Lung (tissue), 12 donors: Measurements from ENCODE around the gene FOXM1. TPM values are rescaled to one million over a fixed set of nuclear protein-coding genes. Genes with fewer than 3 reads are reported as not detected.

Source experiments
- ATAC-seq: fragments of 200-7000 bp; cut with Tn5 transposase; one replicate; pipeline ENCODE4 v1.9.1; 2020; ENCODE audit warnings: moderate number of reproducible peaks; ENCODE audit not compliant: insufficient read depth, low FRiP score
- DNase-seq, 3 donors: peaks; one replicate each; pipeline ENCODE4 v3.0.0-alpha.2; 2013 to 2017
- H3K27ac ChIP-seq, 2 donors: one replicate each; pipeline ENCODE4 v1.5.1; 2013; ENCODE audit warnings: mild to moderate bottlenecking in 2 of 2, moderate library complexity in 2 of 2, control low read depth in 1 of 2, inconsistent platforms in 1 of 2, low read depth in 1 of 2, low read length in 1 of 2
- H3K27me3 ChIP-seq, 3 donors: one replicate each; pipeline ENCODE4 v1.5.1; 2013; ENCODE audit warnings: low read length in 2 of 3; ENCODE audit not compliant: control insufficient read depth in 3 of 3, insufficient read depth in 3 of 3
- H3K36me3 ChIP-seq, 4 donors: one replicate each; pipeline ENCODE4 v1.5.1; 2013; ENCODE audit warnings: low read length in 4 of 4, mild to moderate bottlenecking in 1 of 4, moderate library complexity in 1 of 4; ENCODE audit not compliant: control insufficient read depth in 4 of 4, insufficient read depth in 4 of 4
- H3K4me1 ChIP-seq, 5 donors: one replicate each; pipeline ENCODE4 v1.5.1; 2013; ENCODE audit warnings: low read length in 5 of 5, mild to moderate bottlenecking in 2 of 5, moderate library complexity in 1 of 5; ENCODE audit not compliant: control insufficient read depth in 5 of 5, insufficient read depth in 5 of 5
- H3K4me3 ChIP-seq: one replicate; pipeline ENCODE4 v1.5.1; 2013; ENCODE audit warnings: mild to moderate bottlenecking, control low read depth, moderate library complexity
- H3K9ac ChIP-seq, 2 donors: one replicate each; pipeline ENCODE4 v1.5.1; 2013; ENCODE audit warnings: low read length in 2 of 2, control low read depth in 1 of 2; ENCODE audit not compliant: insufficient read depth in 1 of 2
- H3K9me3 ChIP-seq, 4 donors: one replicate each; pipeline ENCODE4 v1.5.1; 2013; ENCODE audit warnings: low read length in 3 of 4, mild to moderate bottlenecking in 1 of 4, moderate library complexity in 1 of 4; ENCODE audit not compliant: control insufficient read depth in 4 of 4, insufficient read depth in 3 of 4
- CTCF ChIP-seq: IDR thresholded peaks from 2 replicates; pipeline ENCODE4 v1.5.1; 2012; ENCODE audit warnings: mild to moderate bottlenecking; ENCODE audit errors: control extremely low read depth, extremely low read depth
- whole genome bisulfite sequencing, 2 donors: extraction: QIAGEN DNeasy Blood & Tissue Kit; methylation state at CpG; one replicate each; pipeline ENCODE4 v1.1.7; 2013; 5-methylcytosine and 5-hydroxymethylcytosine counted together
- polyA plus RNA-seq, 2 donors: library from polyadenylated mRNA; stranded (reverse); fragments of 200-250 nt; gene quantifications; one replicate each; pipeline ENCODE4 v1.2.1, GENCODE V29; 2013
- total RNA-seq, 2 donors: library from RNA; depleted of rRNA in 1 of 2; stranded (reverse); fragments of >200 nt in 1 of 2; gene quantifications; one replicate each; pipeline ENCODE4 v1.2.1, GENCODE V29; 2014 to 2021
- donor health status: control.
- donor health status: control.
- donor health status: Bipolar disorder and iron deficiency.
- donor health status: healthy.
- donor health status: DM: yes; HTN: yes; CAD: no.

Gene FOXM1
- total and polyA plus RNA-seq, 4 donors, result 1.6 to 4.0 (median 3.2) TPM

GRCh38 chr12:2886768-2887450 lies 9.9 kb upstream of the FOXM1 start:
- no peaks in the 10 kb centered on the region for H3K9me3 ChIP-seq
- no peak for ATAC-seq
- H3K27ac ChIP-seq, result no peak overlapping the region
- no peaks in the 10 kb centered on the region for H3K27me3 ChIP-seq
- peaks cover 0 to 15% (median 9%) of the 10 kb centered on the region in 4 donors for H3K36me3 ChIP-seq
- H3K9ac ChIP-seq, result no peak overlapping the region
- H3K4me3 ChIP-seq, result no peak overlapping the region
- 93 to 96% methylated on average over 10 of the region's 10 CpGs for WGBS, 2 donors
- no peak for DNase-seq
- H3K4me1 ChIP-seq, result peaks cover 0 to 12% (median 0%) of the 10 kb centered on the region in 5 donors
- no peak for TF ChIP-seq CTCF

GRCh38 chr12:2884810-2885209 lies 7.8 kb upstream of the FOXM1 start:
- Histone ChIP-seq H3K27me3 (no peaks in the 10 kb centered on the region), H3K9me3 (no peaks in the 10 kb centered on the region), H3K4me1 (no peaks in the 10 kb centered on the region), H3K9ac (no peak overlapping the region), H3K4me3 (no peak overlapping the region), H3K27ac (no peak overlapping the region), H3K36me3 (peaks cover 0 to 17% (median 9%) of the 10 kb centered on the region in 4 donors)
- DNase-seq, result no peak
- no peak for TF ChIP-seq CTCF
- WGBS, 2 donors, result 78 to 94% methylated on average over 2 of the region's 2 CpGs
- ATAC-seq, result no peak

GRCh38 chr12:2879853-2880252 lies 2.9 kb upstream of the FOXM1 start:
- Histone ChIP-seq H3K27ac (no peak overlapping the region), H3K27me3 (no peaks in the 10 kb centered on the region), H3K4me3 (no peak overlapping the region), H3K9me3 (no peaks in the 10 kb centered on the region), H3K4me1 (peaks cover 0 to 16% (median 6%) of the 10 kb centered on the region in 5 donors), H3K36me3 (peaks cover 0 to 6% (median 3%) of the 10 kb centered on the region in 4 donors), H3K9ac (no peak overlapping the region)
- ATAC-seq (no peak), DNase-seq (no peak)
- WGBS, 2 donors, result 95 to 97% methylated on average over 3 of the region's 3 CpGs
- TF ChIP-seq CTCF, result no peak
